SK-N-SH (cell line): ENCODE measurements around the gene ZFP36L1.

ENCODE experiments used
- CTCF ChIP-seq: fragments of 200-600 bp; sonication (generic); IDR thresholded peaks from 2 replicates; pipeline ENCODE4 v1.6.1; 2017; ENCODE audit warnings: antibody characterized with exemption, mild to moderate bottlenecking, moderate library complexity
- ELF1 ChIP-seq: IDR thresholded peaks from 2 replicates; pipeline ENCODE4 v1.4.0; 2012
- GABPA ChIP-seq: IDR thresholded peaks from 2 replicates; pipeline ENCODE4 v1.4.0; 2012; ENCODE audit warnings: low read depth, mild to moderate bottlenecking
- JUND ChIP-seq: IDR thresholded peaks from 2 replicates; pipeline ENCODE4 v1.4.0; 2012
- MAX ChIP-seq: IDR thresholded peaks from 2 replicates; pipeline ENCODE4 v1.4.0; 2012; ENCODE audit warnings: low read depth
- MXI1 ChIP-seq: IDR thresholded peaks from 2 replicates; pipeline ENCODE4 v1.6.1; 2012; ENCODE audit warnings: mild to moderate bottlenecking, low read depth, low read length, improper control_type of control experiment
- POLR2AphosphoS5 ChIP-seq: IDR thresholded peaks from 2 replicates; pipeline ENCODE4 v1.6.1; 2012; ENCODE audit warnings: low read depth, low read length
- SMC3 ChIP-seq: IDR thresholded peaks from 2 replicates; pipeline ENCODE4 v1.6.1; 2012; ENCODE audit warnings: low read depth, low read length, improper control_type of control experiment

GRCh38 chr14:68793734-68794129 lies 865 bp upstream of the ZFP36L1 start:
- TF ChIP-seq CTCF: no peak
- TF ChIP-seq SMC3: no peak
- TF ChIP-seq ELF1: no peak
- no peak for TF ChIP-seq MAX
- no peak for TF ChIP-seq POLR2AphosphoS5
- no peak for TF ChIP-seq GABPA
- no peak for TF ChIP-seq MXI1
- no peak for TF ChIP-seq JUND
